ENCODE results near the gene GPR183.

Gene GPR183

GRCh38 chr13:99311137-99311536 lies 3.9 kb upstream of the GPR183 start:
- DNase-seq, result no peak

GRCh38 chr13:99310382-99311031 lies 3.3 kb upstream of the GPR183 start:
- DNase-seq, result no peak

- DNase-seq, result no peak
Measured at GRCh38 chr13:99308471-99309087, 1.4 kb upstream of the GPR183 start.

- no peak for DNase-seq
Measured at GRCh38 chr13:99307648-99308339, 595 bp upstream of the GPR183 start.

GRCh38 chr13:99305566-99305965 lies 1.6 kb downstream of the GPR183 start:
- DNase-seq, result no peak

GRCh38 chr13:99305158-99305557 lies 2.0 kb downstream of the GPR183 start:
- no peak for DNase-seq

- DNase-seq, result no peak
Measured at GRCh38 chr13:99304541-99304940, 2.7 kb downstream of the GPR183 start.

- DNase-seq, result no peak
Measured at GRCh38 chr13:99303863-99304521, 3.2 kb downstream of the GPR183 start.

GRCh38 chr13:99302637-99303505 lies 4.3 kb downstream of the GPR183 start:
- DNase-seq, result no peak

- DNase-seq, result no peak
Measured at GRCh38 chr13:99301913-99302636, 5.1 kb downstream of the GPR183 start.

- no peak for DNase-seq
Measured at GRCh38 chr13:99301056-99301838, 6.0 kb downstream of the GPR183 start.

- no peak for DNase-seq
Measured at GRCh38 chr13:99299920-99300341, 7.3 kb downstream of the GPR183 start.

GRCh38 chr13:99299256-99299919 lies 7.8 kb downstream of the GPR183 start:
- DNase-seq, result no peak

- no peak for DNase-seq
Measured at GRCh38 chr13:99298056-99298455, 9.1 kb downstream of the GPR183 start.

GRCh38 chr13:99297331-99297730 lies 9.9 kb downstream of the GPR183 start:
- no peak for DNase-seq

- no peak for DNase-seq
Measured at GRCh38 chr13:99296398-99296797, 10.8 kb downstream of the GPR183 start.

GRCh38 chr13:99295488-99296252 lies 11.5 kb downstream of the GPR183 start:
- no peak for DNase-seq

GRCh38 chr13:99294958-99295357 lies 12.2 kb downstream of the GPR183 start:
- DNase-seq, result no peak

- no peak for DNase-seq
Measured at GRCh38 chr13:99294198-99294597, 13.0 kb downstream of the GPR183 start.

GRCh38 chr13:99293178-99293577 lies 14.0 kb downstream of the GPR183 start:
- DNase-seq, result no peak
